ENCODE data around the gene COMMD1. TPM values are rescaled to one million over a fixed set of nuclear protein-coding genes. Genes with fewer than 3 reads are reported as not detected.

The COMMD1 gene
- total RNA-seq, 2 donors from 2014 or later: 48.6 to 51.8 TPM

DNA sequence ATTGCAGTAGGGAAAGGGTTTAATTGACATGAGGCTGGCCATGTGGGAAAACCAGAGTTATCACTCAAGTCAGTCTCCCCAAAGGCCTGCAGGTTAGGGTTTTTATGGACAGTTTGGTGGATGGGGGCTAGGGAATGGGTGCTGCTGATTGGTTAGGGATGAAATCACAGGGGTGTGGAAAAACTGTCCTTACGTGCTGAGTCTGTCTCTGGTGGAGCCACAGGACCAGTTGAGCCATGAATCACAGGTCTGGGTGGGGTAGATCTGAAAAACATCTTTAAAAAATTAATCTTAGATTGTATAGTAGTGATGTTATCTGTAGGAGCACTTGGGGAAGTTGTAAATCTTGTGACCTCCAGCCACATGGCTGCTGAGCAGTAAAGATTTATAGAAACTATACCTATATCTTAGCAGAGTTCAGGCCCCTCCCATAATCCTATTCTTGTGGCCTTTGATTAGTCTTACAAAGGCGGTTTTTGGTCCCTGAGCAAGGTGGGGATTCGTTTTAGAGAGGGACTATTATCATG lies 139.6 kb downstream of the COMMD1 start:
- no peak for ATAC-seq
- DNase-seq: no peak
- intact Hi-C loops (cut with DNase I): no loop called here

DNA sequence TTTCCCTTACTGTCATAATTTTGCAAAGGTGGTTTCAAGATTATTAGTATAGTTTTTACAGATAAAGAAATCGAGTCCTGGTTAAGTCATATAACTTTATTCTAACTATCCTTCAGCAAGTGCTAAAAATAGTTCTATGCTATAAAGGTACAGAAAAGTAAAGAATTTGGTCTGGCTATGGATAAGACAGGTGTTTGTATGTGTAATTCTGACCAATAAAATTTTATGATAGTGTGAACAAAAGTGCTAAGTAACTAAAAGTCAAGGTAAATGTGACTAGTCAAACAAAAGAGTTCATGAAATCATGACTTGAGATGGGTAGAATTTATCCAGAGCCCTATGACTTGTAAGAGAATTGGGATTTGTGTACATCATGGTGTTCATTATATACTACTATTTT lies 140.7 kb downstream of the COMMD1 start:
- intact Hi-C loops (cut with DNase I): no loop called here
- DNase-seq (no peak), ATAC-seq (no peak)

DNA sequence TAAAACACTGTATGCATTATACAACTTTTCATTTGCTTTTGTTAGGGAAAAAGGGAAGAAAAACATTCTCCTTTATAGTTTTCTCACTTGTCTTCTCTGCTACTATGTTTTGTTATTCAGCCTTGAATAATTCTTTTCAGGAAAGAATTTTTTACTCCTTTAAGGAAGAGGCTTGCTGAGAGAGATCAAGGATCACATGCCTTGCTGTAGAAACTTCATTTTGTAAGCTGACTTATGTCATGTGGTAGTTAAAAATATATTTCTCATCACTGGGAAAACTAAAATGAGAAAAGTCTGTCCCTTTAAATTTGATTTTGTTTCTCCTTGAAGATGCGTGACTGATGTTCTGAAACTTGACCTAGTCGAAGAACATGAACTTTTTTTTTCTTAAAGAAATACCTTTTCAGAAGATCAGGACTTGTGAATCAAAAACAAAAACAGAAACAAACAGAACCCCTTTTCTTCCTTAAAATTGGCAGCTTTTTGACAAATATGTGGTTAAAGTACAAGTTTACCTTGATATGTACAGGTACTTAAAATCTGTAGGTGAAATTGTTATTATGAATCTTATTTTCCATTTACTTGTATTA lies 145.1 kb downstream of the COMMD1 start:
- no peak for DNase-seq
- intact Hi-C loops (cut with DNase I): no loop called here
- no peak for ATAC-seq

DNA sequence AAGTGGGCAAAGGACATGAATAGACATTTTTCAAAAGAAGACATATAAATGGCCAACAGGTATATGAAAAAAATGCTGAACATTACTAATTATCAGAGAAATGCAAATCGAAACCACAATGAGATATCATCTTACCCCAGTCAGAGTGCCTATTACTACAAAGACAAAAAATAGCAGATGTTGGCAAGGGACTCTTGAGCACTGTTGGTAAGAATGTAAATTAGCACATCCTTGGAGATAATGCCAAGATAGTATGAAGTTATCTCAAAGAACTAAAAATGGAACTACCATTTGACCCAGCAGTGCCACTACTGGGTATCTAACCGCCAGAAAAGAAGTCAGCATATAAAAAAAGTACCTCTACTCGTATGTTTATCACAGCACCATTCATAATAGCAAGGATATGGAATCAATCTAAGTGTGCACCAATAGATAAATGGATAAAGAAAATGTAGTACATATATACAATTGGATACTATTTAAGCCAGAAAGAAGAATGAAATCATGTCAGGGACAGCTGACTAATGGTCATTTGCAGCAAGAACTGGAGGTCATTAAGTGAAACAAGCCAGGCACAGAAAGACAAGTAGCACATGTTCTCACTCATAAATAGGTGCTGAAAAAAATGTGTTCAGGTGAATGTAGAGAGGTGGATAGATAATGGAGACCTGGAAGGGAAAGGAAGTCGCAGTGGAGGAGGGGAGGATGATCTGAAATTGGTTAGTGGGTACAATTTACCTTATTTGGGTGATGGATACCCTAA lies 148.7 kb downstream of the COMMD1 start:
- DNase-seq (no peak), ATAC-seq (peak; percentile 30 to 54)
- intact Hi-C loops (cut with DNase I): no loop called here

DNA sequence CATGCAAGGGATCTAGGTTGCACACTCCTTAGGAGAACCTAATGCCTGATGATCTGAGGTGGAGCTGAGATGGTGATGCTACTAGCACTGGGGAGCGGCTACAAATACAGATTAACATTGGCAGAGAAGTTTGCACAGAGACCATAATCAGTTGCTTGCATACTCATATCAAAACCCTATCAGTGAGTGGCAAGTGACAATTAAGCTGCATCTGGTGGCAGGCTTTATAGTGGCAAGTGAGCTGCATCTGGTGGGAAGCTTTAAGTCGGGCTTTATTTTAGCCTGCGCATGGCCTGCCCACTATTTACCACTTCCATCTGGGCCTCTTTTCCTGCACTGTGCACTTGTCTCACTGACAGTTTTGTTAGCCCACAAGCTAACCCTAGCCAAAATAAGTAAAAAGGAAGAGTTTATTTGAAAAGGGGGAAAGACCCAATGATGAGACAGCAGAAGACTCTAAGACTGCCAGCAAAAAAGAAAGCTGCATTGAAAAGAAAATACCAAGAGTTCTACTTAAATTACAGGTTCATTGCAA lies 149.5 kb downstream of the COMMD1 start:
- no peak for ATAC-seq
- intact Hi-C loops (cut with DNase I): no loop called here

DNA sequence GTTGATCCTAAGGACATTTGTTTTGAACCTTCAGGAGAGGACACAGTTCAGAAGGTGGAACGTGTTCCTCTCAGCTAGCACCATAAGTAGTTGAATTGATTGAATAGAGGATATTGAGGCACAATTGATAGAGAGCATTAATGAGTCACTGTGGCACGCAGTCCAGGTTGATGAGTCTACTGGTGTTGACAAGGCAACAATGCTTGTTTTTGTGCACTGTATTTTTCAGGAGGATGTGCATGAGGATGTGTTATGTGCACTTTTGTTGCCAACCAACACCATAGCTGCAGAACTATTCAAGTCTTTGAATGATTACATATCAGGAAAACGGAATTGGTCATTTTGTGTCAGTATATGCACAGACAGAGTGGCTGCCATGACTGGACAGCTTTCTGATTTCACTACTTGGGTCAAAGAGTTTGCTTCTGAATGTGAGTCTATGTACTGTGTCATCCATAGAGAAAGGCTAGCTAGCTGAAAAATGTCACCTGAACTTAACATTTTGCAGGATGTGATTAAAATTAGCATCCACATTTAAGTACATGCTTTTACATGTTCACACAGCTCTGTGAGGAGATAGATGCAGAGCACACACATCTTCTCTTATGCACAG lies 150.4 kb downstream of the COMMD1 start:
- ATAC-seq (no peak), DNase-seq (no peak)
- intact Hi-C loops (cut with DNase I): no loop called here

More for the DNA sequence above, 149.5 kb downstream of the COMMD1 start:
- DNase-seq: no peak

DNA sequence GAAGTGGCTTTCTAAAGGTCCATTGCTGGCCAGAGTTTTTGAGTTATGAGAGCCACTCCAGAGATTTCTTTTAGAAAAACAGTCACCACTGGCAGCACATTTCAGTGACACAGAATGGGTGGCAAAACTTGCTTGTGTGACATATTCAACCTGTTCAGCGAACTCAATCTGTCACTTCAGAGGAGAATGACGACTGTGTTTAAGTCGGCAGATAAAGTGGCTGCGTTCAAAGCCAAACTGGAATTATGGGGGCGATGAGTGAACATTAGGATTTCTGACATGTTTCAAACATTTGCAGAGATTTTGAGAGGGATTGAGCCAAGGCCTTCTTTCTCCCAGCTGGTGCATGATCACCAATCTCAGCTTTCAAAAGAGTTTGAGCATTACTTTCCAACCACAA lies 150.9 kb downstream of the COMMD1 start:
- intact Hi-C loops (cut with DNase I): no loop called here
- DNase-seq: no peak
- ATAC-seq: no peak

DNA sequence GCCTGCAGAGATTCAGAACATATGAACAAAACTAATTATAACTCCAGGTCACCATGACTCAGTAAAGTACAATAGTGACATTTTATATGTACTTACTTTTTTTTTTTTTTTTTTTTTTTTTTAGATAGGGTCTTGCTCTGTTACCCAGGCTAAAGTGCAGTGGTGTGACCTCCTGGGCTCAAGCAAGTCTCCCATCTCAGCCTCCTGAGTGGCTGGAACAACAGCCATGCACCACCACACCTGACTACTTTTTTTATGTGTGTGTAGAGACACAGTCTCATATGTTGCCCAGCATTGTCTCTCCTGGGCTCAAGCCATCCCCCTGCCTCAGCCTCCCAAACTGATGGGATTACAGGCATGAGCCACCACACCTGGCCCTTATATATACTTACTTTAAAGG lies 159.8 kb downstream of the COMMD1 start:
- DNase-seq: no peak
- intact Hi-C loops (cut with DNase I): no loop called here

DNA sequence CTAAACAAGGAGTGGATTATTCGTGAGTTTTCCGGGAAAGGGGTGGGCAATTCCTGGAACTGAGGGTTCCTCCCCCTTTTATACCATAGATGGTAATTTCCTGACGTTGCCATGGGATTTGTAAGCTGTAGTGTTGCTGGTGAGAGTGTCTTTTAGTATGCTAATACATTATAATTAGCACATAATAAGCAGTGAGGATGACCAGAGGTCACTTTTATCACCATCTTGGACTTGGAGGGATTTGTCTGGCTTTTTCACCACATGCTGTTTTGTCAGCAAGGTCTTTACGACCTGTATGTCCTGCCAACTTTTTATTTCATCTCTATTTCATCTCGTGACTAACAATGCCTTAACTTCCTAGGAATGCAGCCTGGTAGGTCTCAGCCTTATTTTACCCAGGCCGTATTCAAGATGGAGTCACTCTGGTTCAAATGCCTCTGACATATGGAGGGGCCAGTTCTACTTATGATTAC lies 165.7 kb downstream of the COMMD1 start:
- no peak for ATAC-seq
- intact Hi-C loops (cut with DNase I): no loop called here
- no peak for DNase-seq

More for the DNA sequence above, 159.8 kb downstream of the COMMD1 start:
- no peak for ATAC-seq

DNA sequence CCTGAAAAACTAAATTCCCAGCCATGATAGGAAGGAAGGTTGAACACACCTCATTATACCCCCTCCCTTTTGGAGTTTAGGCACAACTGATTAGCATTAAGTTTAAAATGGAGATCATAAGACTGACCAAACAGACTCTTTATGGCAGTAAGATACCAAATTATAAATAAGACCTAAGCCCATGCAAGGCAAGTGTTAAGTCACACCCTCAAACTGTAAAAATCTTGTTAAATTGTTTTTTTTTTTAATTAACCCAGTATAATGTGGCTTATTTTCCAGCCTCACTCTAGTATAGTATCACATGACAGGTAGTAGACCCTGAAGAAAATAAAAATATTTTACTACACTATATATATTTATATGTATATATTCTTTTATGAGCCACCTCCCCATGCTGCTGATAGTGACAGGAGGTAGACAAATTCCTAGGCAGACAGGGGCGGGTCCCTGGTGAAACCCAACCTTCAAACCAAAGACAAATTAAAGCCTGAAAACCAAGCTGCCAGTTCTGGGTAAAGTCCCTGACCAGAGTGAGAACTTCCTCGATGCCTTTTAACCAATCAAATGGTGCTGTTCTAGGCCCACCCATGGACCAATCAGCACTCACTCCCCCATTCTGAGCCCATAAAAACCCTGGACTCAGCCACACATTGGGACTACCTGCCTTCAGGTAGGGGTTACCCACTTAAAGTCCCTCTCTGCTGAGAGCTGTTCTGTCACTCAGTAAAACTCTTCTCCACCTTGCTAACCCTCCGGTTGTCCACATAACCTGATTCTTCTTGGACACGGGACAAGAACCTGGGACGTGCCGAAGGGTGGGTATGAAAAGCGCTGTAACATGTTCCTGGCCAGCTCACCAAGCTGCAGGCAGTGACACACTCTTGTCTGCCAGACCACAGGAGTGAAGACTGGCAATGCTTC lies 166.5 kb downstream of the COMMD1 start:
- DNase-seq: no peak
- intact Hi-C loops (cut with DNase I): no loop called here

DNA sequence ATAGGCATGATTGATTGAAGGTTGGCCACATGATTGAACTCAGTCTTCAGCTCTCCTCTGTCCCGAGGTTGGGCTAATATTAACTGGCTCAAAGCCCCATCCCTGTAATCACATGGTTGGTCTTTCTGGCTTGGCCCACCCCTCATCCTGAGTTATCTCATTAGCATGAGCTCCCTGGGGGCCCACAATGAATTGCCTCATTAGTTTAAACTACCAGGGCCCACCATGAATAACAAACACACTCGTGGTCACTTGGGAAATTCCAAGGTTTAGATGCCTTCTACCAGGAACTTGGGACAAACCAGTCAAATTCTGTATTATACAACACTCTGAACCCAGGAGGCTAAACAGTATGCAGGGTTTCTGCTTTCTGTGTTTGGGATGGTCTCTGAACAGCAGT lies 168.8 kb downstream of the COMMD1 start:
- DNase-seq (no peak), ATAC-seq (no peak)
- intact Hi-C loops (cut with DNase I): no loop called here

More for the DNA sequence above, 166.5 kb downstream of the COMMD1 start:
- no peak for ATAC-seq

DNA sequence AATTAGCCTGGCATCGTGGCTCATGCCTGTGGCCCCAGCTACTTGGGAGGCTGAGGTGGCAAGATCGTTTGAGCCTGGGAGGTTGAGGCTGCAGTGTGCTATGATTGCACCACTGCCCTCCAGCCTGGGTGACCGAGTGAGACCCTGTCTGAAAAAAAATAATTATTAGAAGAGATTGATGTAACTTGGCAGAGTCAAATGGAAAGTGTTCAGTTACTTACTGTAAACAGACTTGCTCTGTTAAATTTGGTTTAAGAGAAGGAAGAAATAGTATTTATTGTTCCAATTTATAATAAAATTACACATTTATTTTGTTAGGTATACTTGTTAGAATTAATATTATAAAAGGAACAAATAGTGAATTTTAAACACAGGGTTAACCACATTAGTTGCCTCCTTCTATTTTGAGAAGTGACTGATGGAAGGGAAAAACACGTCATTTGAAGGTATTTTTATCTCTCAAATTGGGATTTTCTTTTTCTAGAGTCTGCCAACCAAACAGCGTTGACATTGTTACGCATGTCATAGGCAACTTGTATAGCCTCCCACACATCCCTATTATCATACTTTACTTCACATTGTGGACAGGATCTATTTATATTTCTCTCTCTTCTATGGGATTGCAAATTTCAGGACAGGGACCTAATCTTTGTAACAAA lies 171.6 kb downstream of the COMMD1 start:
- no peak for ATAC-seq
- intact Hi-C loops (cut with DNase I): no loop called here
- no peak for DNase-seq

DNA sequence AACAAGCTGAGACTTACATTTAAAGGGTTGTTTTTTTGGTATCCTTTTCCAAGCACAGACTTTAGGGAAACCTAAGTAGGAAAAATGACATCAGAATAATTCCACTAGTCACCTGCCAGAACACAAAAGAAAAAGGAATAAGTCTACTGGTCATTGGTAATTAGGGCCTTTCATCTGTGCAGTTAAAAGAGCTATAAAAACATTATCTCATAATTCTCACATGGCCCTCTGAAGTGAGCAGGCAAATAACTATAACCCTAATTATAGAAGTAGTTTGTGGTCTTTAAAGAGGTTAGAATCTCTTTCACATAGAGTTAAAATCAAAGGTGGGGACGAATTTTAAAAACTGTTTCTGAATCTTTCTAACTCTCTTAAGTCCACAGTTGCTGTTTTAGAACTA lies 179.3 kb downstream of the COMMD1 start:
- intact Hi-C loops (cut with DNase I): no loop called here
- ATAC-seq: no peak

DNA sequence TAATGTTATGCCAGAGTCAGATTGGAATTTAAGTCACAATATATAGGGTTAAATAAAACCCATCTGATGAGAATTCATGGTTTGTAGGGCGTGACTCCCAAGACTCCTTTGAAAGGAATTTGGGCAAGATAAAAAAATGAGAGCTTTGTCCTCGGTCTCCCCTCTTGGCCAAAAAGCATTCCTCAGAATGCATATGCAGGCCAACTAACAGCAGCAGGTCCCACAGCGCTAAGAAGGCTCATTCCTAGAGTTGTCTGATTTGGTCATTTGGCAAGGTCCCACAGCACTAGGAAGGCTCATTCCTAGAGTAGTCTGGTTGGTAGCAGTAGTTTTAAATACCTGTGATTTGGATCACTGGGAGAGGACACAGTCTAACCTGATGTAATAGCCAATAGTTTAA lies 184.2 kb downstream of the COMMD1 start:
- intact Hi-C loops (cut with DNase I): no loop called here
- no peak for DNase-seq
- peak; percentile 51 to 63 for ATAC-seq

More for the DNA sequence above, 179.3 kb downstream of the COMMD1 start:
- no peak for DNase-seq

DNA sequence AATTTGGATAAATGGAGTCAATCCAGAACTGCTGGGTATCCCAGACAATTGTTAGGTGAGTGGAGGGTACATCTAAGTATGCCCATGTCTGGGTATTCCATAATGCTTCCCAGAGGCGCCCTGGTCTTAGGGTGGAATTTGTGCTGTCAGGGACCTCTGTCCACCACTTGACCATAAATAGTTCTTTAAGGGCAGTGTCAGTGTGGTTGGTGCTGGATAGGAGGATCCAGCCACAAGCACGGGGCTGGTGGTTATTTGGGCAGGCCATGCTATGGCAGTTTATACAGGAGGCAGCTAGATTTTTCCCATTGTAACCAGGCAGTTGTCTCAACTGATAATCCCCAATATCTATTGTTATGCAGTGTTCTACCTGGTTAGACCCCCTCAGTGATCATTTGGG lies 186.0 kb downstream of the COMMD1 start:
- ATAC-seq: no peak
- no peak for DNase-seq
- intact Hi-C loops (cut with DNase I): no loop called here

DNA sequence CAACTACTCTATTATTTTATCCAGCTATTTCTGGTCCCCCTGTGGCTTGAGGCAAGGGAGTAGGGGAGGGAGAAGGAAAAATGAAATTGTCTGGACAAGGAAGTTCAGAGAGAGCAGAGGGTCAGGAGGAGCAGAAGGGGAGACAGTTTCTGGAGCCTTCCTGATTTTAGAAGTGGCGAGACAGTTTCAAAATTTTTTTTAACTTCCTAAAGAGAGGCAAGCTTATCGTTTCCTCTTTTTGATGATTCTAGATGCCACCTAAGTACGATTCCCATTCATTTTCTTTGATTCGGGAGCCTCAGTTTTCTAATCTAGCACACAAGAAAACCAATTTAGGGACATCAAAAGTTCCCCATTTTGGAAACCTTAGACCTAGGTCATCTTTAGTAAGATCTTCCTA lies 193.6 kb downstream of the COMMD1 start:
- ATAC-seq: no peak
- no peak for DNase-seq
- intact Hi-C loops (cut with DNase I): no loop called here

DNA sequence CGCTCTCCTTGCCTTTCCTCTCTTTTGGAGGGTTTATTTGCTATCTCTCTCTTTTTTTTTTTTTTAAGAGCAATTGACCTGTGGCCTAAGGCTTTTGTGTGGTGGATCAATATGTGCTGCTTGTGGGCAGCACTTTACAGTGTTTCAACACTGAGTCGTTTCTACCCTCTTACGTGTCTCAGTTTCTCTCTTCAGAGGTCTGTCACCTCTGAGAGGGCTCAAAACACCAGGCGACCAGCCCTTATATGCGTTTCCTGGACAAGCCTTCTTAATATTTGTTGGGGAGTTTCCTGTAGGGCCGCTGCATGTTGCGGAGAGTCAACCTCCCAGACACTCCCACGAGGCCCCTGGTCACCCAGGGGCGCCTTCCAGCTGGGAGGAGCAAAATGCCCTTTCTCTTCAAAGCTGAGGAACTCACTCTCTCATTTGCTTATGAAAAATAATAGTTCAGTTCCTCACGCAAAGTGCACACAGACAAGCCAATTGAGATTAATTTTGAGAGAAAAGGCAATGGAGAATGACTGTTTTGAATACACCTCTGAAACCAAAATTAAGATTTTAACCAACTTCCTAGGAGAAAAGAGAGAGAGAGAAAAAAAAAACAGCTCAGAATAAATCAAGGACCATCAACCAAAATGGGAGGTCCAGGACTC lies 194.2 kb downstream of the COMMD1 start:
- intact Hi-C loops (cut with DNase I): no loop called here
- ATAC-seq (no peak), DNase-seq (no peak)

DNA sequence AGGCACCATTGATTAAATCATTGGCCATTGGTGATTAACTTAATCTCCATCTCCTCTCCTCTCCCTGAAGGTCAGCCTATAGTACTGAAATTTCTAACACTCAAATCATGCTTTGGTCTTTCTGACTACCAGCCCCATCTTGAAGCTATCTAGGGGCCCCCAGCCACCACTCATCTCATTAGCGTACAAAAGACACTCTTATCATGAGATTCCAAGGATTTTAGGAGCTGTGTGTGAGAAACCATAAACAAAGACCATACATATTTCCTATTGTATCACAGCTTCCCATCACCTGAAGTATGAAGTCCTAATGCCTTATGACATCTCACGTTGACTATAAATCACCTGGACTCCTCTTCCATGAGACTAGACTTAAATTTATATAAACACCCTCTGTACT lies 196.4 kb downstream of the COMMD1 start:
- DNase-seq (no peak), ATAC-seq (no peak)
- intact Hi-C loops (cut with DNase I): no loop called here
